Type B pancreatic cell (in vitro differentiated cells): ENCODE data around the gene KREMEN1. TPM values are rescaled to one million over a fixed set of nuclear protein-coding genes. Genes with fewer than 3 reads are reported as not detected.

Experiments
- DNase-seq: peaks from one replicate; pipeline ENCODE4 v3.0.0; 2021; ENCODE audit warnings: mixed read lengths; ENCODE audit not compliant: unreplicated experiment; ENCODE audit errors: extremely low spot score
- H3K27ac Mint-ChIP-seq: 2 replicates; pipeline ENCODE4 v1.8.0; 2021; ENCODE audit warnings: mild to moderate bottlenecking, mixed read lengths
- H3K27me3 Mint-ChIP-seq: 2 replicates; pipeline ENCODE4 v1.8.0; 2021; ENCODE audit warnings: mixed read lengths
- H3K36me3 Mint-ChIP-seq: 2 replicates; pipeline ENCODE4 v1.8.0; 2021; ENCODE audit warnings: mixed read lengths
- H3K4me1 Mint-ChIP-seq: one replicate; pipeline ENCODE4 v1.8.0; 2021; ENCODE audit warnings: mixed read lengths; ENCODE audit not compliant: unreplicated experiment
- H3K4me3 Mint-ChIP-seq: 2 replicates; pipeline ENCODE4 v1.8.0; 2021; ENCODE audit warnings: mild to moderate bottlenecking, mixed read lengths
- H3K9me3 Mint-ChIP-seq: 2 replicates; pipeline ENCODE4 v1.8.0; 2021; ENCODE audit warnings: mixed read lengths
- CTCF ChIP-seq: fragments of 200-600 bp; sonication (generic); conservative IDR thresholded peaks from 2 replicates; pipeline ENCODE4 v1.5.0; 2021; ENCODE audit warnings: antibody characterized with exemption, mild to moderate bottlenecking
- long read RNA-seq: library from polyadenylated mRNA; unstranded; transcript quantifications from one replicate; pipeline ENCODE4 v2.0.0, GENCODE V29; 2020
- total RNA-seq: library from RNA; stranded (reverse); gene quantifications from 2 replicates; pipeline ENCODE4 v1.2.1, GENCODE V29; 2021; ENCODE audit warnings: low replicate concordance

KREMEN1 gene
- 26.2 and 29.1 TPM in 2 replicates for total RNA-seq
- long read RNA-seq, partial matches to known transcripts, result 8 of 17 reads
- long read RNA-seq, other reads (novel, unspliced or antisense), result 9 of 17 reads

- H3K4me3 Mint-ChIP-seq, result peak within 1 kb of the TSS; percentile 87
- H3K4me1 Mint-ChIP-seq, result peaks cover 27% of the 10 kb centered on the region
- no peaks in the 10 kb centered on the region for H3K9me3 Mint-ChIP-seq
- peaks cover 11% of the 10 kb centered on the region for H3K27me3 Mint-ChIP-seq
- DNase-seq, result peak; percentile 72
- TF ChIP-seq CTCF, result no peak
- H3K27ac Mint-ChIP-seq, result peak within 1 kb of the TSS; percentile 75
- H3K36me3 Mint-ChIP-seq, result no peaks in the 10 kb centered on the region
Observed at GRCh38 chr22:29072979-29073617, at the start of gene KREMEN1. Gene KREMEN1, plus strand, starts transcription at chr22:29073035. Its CDS starts 96 bp downstream, at chr22:29073131.

GRCh38 chr22:29023172-29023796 is 49.6 kb upstream of the KREMEN1 start:
- TF ChIP-seq CTCF, result no peak
- Mint-ChIP-seq H3K9me3 (peaks cover 9% of the 10 kb centered on the region), H3K4me3 (no peak overlapping the region), H3K27me3 (no peaks in the 10 kb centered on the region), H3K4me1 (peaks cover 29% of the 10 kb centered on the region), H3K27ac (peak overlapping the region; percentile 21), H3K36me3 (peaks cover 22% of the 10 kb centered on the region)
- no peak for DNase-seq

GRCh38 chr22:29026579-29026978 is 46.3 kb upstream of the KREMEN1 start:
- Mint-ChIP-seq H3K9me3 (no peaks in the 10 kb centered on the region), H3K4me1 (peaks cover 59% of the 10 kb centered on the region), H3K27me3 (no peaks in the 10 kb centered on the region), H3K36me3 (peaks cover 14% of the 10 kb centered on the region), H3K4me3 (no peak overlapping the region), H3K27ac (no peak overlapping the region)
- no peak for TF ChIP-seq CTCF
- DNase-seq, result no peak

- no peak for TF ChIP-seq CTCF
- Mint-ChIP-seq H3K9me3 (no peaks in the 10 kb centered on the region), H3K36me3 (peaks cover 13% of the 10 kb centered on the region), H3K4me3 (no peak overlapping the region), H3K4me1 (peaks cover 60% of the 10 kb centered on the region), H3K27me3 (no peaks in the 10 kb centered on the region), H3K27ac (peak overlapping the region; percentile 55)
- DNase-seq, result no peak
Observed at GRCh38 chr22:29028468-29028867, 44.4 kb upstream of the KREMEN1 start.

GRCh38 chr22:29029202-29030000 is 43.4 kb upstream of the KREMEN1 start:
- H3K36me3 Mint-ChIP-seq, result peaks cover 14% of the 10 kb centered on the region
- no peak for TF ChIP-seq CTCF
- H3K27me3 Mint-ChIP-seq, result no peaks in the 10 kb centered on the region
- peak overlapping the region; percentile 94 for H3K27ac Mint-ChIP-seq
- peak overlapping the region; percentile 83 for H3K4me3 Mint-ChIP-seq
- DNase-seq, result no peak
- no peaks in the 10 kb centered on the region for H3K9me3 Mint-ChIP-seq
- peaks cover 57% of the 10 kb centered on the region for H3K4me1 Mint-ChIP-seq
